Frontal cortex (tissue), 4 donors: Measurements from ENCODE around the gene ARHGEF19. TPM values are rescaled to one million over a fixed set of nuclear protein-coding genes. Genes with fewer than 3 reads are reported as not detected.
A peak's percentile ranks its signal among the peaks of the same experiment; 100 is the strongest.
"Not testable (repeated sequence)": the region's sequence is repeated elsewhere in the genome, so short reads cannot be mapped to it uniquely, and the experiment has no call there.

ENCODE experiments used
- DNase-seq, 2 donors: peaks; one replicate each; pipeline ENCODE4 v3.0.0; 2012; ENCODE audit warnings: low spot score in 2 of 2
- FAIRE-seq: peaks from 2 replicates; lab custom pipeline; 2012; peaks lifted over from hg19 to GRCh38; lab: Jason Lieb, UNC
- total RNA-seq: library from RNA; depleted of rRNA; stranded (reverse); fragments of >200 nt; gene quantifications from one replicate; pipeline ENCODE4 v1.2.3, GENCODE V29; 2014
- donor health status: control.
- donor health status: control.
- donor health status: control.

Gene ARHGEF19
- total RNA-seq, 1 donor from 2014 or later: 1.2 TPM

DNA sequence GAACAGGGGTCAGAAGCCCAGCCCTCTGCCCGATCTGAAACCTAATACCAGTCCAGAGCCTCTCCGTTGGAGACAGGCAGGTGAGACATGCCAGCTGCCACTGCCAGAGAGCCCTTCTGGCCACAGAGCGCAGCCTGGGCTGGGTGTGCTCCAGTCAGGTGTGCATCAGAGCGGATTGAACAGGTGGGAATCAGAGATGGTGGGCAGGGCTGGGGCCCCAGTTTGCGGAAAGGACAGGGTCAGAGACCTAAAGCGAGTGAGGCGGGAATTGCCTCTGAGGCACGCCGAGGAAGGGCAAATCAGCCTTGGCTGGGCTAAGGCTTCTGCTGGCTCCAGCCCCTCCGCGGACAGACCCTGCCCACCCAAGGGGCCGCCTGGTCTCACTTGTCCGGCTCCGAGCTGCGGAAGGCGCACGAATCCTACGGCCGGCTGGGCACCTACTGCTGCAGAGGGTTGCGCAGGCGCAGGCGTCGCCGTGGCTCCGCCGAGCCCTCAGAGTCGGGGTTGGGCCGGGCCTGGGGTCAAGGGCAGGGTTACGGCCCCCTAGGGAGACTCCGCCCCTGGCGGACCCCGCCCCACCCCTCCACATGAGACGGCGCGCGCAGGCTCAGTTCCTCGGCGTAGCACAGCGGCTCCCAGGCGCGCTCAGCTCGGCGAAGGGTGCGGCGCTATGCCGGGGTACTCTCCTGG lies 14.2 kb upstream of the ARHGEF19 start:
- FAIRE-seq: no peak
- peak; percentile 48 to 68 for DNase-seq

DNA sequence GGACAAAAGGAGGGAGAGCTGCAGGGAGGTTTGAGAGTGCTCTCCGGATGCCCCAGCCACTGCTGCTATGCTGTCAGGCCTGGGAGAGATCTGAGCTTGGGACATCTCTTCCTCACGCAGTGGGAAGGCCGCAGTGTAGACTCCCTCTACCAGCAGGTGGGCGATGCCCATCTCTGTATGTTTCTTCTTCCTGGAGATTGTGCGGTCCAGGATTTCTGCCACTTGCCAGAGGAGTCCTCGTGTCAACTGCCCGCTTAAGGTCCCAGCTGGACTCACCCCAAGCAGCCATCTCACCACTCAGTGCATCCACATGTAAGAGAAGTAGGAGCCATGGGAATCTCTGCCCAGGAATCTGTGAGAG lies 13.7 kb upstream of the ARHGEF19 start:
- FAIRE-seq (no peak), DNase-seq (no peak)

DNA sequence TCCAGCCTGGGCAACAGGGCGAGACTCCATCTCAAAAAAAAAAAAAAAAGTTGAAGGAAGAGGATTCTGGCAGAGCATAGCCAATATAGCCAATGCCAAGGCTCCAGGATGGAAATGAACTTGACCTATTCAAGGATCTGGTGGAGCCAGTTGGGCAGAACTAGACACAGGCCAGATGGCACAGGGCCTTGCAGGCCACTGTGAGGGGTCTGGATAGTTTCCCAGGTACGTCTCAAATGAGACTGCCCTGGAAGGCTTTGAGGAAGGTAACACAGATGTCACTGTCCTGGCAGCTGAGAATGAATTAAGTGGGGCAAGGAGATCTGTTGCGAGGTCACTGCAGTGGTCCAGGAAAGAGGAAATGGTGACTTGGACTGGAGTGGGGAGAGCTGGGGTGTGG lies 12.0 kb upstream of the ARHGEF19 start:
- no peak for FAIRE-seq
- DNase-seq: no peak

DNA sequence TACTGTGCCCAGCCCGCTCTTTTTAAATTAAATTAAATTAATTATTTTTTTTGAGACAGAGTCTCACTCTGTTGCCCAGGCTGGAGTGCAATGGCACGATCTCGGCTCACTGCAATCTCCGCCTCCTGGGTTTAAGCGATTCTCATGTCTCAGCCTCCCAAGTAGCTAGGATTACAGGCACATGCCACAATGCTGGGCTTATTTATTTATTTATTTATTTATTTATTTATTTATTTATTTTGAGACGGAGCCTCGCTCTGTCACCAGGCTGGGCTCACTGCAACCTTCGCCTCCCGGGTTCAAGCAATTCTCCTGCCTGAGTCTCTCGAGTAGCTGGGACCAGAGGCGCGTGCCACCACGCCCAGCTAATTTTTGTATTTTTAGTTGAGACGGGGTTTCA lies 10.3 kb upstream of the ARHGEF19 start:
- not testable (repeated sequence) for FAIRE-seq, DNase-seq

DNA sequence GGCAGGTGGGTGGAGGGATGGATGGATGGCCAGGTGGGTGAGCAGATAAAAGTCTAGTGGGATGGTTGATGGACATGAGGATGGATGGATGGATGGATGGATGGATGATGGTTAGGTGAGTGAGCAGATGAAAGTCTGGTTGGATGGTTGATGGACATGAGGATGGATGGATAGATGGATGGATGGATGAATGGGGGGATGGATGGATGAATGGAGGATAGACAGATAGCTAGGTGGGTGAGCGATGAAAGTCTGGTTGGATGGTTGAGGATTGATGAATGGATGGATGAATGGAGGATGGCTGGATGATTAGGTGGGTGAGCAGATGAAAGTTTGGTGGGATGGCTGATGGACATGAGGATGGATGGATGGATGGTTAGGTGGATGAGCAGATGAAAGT lies 9.0 kb upstream of the ARHGEF19 start:
- no peak for DNase-seq
- FAIRE-seq: no peak

DNA sequence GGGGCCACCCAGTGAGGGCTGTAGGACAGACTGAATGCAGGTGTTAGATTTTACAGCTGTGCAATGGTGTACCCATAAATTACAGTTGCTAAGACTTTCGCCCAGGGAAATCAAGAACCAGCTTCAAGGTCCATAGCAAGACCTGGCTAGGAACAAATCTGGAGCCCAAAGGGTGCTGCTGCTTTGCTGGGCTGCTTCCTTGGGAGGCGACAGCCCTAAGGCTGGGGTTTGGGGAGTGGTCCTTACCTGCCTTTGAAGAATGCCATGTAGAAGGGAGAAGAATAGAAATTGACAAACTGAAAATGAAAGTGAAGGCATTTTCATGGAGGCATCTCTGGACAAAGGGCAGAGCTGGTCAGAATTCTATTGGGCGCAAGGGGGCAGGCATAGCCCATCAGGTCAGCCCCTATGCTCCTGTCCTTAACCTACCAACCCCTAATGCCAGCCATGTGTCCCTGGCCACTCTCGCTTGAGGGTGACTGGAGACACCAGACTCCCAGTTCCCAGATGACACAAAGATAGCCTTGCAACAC lies 7.6 kb upstream of the ARHGEF19 start:
- FAIRE-seq (no peak), DNase-seq (no peak)

DNA sequence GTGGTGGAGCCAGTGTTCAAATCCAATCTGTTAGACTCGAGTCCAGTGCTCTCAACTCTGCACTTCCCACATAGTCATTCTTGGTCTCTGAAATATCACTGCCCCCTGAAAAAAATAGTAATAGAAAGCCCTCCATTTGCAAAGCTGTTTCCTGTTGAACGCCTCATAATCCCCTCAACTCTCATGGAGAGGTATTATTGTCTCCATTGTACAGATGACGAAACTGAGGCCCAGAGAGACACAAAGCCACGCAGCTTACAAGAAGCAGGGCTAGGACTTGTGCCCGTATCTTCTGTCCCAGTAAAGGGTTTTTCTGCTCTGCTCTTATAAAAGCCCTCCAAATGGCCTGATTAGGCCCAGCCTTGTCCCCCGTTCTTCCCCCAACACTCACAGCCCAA lies 6.2 kb upstream of the ARHGEF19 start:
- FAIRE-seq: no peak

DNA sequence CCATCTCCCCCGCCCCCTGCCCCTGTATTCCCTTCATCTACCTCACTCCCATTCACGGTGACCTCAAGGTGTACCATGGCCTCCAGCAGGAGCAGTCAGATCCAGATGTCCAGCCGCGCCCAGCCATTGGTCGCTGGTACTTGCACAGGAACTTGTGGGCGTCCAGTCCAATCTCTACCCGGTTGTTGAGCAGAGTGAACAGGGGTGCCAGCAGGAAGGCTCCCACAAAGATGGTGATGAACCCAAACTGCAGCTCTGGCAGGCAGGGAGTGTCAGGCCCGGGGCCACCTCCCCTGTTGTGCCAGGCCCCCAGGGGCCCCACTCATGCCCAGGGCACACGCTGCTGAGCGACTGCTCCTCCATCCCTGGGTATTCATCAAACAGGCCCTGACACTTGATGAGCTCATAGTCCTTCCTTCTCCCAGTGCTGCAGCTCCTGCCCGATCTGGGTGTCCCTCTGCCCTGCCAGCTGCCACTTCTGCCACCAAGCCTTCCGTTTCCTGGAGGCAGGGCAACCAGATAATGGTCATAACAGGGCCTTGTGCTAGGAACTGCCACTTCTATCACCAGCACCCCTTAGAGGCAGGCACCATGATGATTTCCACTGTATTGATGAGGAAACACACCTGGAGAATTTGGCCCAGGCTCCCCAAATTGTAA lies 5.7 kb upstream of the ARHGEF19 start:
- no peak for DNase-seq
- no peak for FAIRE-seq

More for the DNA sequence above, 6.2 kb upstream of the ARHGEF19 start:
- DNase-seq: no peak

DNA sequence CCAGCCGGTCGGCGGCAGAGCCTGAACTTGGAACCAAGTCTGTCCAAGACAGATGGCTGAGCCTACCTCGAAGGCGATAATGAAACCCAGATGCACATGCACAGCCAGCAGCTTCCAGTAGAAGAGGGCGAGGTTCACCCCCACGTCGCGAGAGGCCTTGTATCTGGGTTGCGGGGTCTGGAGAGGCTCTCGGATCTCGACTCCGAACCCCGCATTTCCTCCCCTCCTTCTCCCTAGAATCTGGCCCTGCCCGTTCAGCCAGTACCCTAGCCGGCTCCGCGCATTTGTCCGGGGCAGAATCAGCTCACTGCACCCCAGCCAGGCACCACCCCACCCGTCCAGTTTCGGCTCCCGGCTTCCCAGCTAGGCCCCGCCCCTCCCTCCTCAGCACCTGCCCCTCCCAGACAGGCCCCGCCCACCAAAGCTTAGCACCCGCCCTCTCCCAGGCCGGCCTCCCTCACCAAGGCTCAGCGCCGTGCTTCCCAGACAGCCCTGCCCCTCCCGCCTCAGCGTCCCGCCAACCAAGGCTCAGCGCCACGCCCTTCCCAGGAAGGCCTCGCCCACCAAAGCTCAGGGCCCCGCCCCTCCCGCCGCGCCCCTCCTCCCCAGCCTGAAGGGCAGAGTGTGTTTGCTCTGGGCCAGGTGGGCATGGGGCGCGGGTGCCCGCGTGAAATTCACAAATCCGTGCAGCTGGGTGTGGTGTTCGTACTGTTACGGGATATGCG lies 4.8 kb upstream of the ARHGEF19 start:
- FAIRE-seq (no peak), DNase-seq (peak; percentile 81 to 98)

DNA sequence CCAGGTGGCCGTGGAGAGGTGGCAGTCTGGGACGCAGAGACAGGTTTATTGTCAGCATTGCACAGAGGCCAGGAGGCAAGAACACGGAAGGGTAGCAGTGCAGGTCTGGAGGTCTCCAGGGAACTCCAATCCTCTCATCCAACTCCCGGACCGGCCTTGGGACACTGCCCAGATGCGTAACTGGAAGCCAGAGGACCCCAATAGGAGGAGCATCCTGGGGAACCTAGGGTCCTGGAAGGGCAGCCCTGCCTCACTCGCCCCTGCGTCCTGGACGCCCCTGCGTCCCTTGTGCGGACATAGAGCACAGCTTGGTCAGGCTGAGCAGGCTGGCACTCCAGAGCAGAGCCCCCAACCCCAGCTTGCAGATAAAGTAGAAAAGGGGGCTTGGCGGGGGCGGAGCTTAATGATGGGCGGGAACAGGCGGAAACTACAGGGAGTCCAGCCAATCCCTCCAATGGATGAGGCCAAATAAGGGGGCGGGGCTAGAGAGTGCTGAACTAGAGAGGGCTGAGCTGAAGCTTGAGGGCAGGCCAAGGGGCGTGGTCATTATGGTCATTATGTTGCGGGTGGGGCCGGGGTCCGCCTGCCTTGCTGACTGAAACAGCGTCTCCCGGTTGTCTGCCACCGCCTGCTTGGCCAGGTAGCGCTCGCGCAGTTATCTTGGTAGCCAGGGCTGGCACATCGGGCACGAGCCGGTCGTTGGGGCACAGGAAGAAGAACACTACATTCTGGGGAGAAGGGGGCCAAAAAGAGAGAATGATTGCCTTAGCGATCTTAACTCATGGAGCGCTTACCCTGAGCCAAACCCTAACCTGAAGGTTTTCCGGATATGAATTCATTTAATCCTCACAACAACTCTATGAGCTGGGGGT lies 3.7 kb upstream of the ARHGEF19 start:
- DNase-seq (peak in 1 of 2 donors; percentile 72), FAIRE-seq (no peak)

DNA sequence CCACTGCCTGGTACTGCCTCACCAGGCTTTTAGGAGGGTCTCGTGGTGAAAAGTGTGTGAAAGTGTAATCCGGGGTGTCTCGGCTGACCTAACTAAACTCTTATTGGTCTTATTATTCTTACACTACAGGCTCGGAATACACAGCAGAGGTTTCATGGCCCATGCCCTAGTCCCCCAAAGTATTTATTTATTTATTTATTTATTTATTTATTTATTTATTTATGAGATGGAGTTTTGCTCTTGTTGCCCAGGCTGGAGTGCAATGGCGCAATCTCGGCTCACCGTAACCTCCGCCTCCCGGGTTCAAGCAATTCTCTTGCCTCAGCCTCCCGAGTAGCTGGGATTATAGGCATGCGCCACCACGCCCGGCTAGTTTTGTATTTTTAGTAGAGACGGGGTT lies 2.8 kb upstream of the ARHGEF19 start:
- FAIRE-seq, DNase-seq: not testable (repeated sequence)

DNA sequence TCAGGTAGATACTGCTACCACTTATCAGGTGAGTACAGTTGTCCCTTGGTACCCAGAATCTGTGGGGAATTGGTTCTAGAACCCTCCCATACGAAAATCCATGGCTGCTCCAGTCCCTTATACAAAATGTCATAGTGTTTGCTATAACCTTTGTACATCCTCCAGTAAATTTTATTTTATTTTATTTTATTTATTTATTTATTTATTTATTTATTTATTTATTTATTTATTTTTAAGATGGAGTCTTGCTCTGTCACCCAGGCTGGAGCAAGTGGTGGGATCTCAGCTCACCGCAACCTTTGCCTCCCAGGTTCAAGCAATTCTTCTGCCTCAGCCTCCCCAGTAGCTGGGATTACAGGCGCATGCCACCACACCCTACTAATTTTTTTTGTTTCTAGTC lies 1.1 kb upstream of the ARHGEF19 start:
- not testable (repeated sequence) for DNase-seq, FAIRE-seq

DNA sequence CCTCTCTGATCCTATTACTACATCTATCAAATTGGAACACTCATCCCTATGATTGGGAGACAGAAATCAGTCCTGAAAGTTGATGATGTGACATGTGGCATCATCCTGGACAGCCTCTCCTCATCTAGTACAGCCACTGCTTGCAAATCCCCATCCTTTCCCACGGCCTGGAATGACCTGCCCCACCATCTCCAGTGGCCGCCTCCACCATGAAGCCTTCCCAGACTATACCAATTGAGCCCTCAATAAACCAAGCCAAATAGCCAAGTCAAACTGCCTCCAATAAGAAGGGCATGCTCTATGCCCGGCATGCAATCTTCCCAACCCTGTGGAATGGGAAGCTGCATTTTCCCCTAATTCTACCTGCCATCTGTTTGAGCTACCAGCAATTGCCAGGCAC lies 561 bp upstream of the ARHGEF19 start:
- no peak for FAIRE-seq
- no peak for DNase-seq

DNA sequence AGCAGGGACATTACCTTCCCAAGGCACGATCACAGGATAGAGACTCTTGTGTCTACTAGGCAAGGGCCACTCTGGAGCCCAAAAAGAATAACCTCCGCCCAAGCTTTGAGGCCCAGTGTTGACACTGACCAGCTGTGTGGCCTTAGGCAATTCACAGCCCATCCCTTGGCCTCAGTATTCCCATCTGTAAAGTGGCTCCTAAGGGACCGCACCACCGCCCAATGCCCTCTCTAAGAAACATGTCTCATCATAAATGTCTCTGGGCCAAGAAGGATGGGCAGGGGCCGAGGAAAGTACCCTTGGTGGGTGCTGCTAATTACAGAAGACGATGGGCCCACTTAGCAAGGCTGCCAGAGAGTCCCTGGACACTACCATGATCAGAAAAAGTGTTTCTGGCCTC lies 628 bp downstream of the ARHGEF19 start:
- DNase-seq: no peak
- no peak for FAIRE-seq

DNA sequence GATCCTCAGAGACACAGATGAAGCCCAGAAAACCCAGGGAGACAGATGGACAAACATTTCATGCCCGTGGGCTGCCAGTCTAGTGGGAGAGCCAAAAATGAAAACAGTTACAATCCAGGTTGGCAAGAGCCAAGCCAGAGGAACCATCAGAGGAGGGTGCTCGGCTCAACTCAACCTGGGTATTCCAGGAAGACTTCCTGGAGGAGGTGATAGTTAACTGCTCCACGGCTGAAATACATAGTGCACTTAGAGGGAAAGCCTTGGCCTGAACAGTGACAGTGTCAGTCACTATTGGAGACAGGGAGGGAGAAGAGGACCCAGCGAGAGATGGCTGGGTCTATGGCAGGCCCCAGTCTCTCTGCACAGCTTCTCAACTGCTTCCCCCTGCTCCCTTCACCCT lies 1.9 kb downstream of the ARHGEF19 start:
- DNase-seq (no peak), FAIRE-seq (no peak)

DNA sequence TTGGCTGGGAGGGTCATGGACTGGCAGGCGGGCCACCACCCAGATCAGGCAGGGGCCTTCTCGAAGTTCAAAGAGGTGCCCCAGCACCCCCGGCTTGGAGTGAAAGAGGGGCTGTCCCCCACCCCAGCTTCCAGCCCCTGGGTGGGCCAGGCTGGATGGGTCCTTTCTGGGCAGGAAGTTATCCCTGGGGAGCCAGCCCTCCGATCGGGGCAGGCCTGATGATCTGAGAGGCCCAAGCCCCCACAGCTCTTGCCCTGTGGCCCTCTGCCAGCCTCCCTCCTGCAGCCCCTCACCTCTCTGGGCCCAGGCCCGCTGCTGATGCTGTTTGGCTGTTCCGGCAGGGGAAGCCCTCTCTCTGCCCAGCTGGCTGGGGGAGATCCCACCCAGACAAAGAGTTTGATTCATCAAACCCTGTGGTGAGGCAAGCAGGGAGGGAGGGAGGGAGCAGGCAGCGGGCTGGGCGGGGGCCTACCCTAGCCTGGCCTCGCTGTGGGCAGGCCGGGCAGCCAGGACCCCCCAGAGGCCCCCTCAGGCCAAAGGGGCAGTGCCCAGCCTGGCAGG lies 2.5 kb downstream of the ARHGEF19 start:
- FAIRE-seq: no peak
- DNase-seq: peak in 1 of 2 donors; percentile 52

DNA sequence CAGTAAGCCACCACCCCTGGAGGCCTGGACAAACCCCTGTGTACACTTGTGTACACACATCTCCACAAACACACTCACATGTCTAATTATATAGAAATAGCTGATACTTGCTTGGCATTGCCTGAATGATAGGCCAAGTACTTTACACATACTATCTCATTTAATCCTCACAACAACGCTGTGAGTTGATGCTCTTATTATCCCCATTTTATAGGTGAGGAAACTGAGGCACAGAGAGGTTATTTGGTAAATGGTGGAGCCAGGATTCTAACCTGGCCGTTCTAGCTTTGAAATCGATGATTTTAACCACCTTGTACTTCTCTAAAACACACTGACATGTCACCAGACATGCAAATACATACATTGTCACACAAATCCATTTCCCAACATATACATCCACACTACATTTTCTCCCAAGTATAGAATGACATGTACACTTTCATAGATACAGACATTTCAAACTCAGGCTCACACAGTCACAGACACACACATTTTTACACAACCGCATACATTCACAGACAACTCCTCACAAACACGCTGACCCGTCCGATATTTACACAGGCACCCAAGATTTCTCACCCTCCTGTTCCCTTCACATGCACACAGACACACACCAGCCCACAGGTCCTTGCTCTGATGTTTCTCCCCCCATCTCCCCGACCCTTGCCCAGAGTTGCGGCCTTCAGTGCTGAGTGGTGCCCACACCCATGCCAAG lies 3.2 kb downstream of the ARHGEF19 start:
- no peak for FAIRE-seq
- no peak for DNase-seq

DNA sequence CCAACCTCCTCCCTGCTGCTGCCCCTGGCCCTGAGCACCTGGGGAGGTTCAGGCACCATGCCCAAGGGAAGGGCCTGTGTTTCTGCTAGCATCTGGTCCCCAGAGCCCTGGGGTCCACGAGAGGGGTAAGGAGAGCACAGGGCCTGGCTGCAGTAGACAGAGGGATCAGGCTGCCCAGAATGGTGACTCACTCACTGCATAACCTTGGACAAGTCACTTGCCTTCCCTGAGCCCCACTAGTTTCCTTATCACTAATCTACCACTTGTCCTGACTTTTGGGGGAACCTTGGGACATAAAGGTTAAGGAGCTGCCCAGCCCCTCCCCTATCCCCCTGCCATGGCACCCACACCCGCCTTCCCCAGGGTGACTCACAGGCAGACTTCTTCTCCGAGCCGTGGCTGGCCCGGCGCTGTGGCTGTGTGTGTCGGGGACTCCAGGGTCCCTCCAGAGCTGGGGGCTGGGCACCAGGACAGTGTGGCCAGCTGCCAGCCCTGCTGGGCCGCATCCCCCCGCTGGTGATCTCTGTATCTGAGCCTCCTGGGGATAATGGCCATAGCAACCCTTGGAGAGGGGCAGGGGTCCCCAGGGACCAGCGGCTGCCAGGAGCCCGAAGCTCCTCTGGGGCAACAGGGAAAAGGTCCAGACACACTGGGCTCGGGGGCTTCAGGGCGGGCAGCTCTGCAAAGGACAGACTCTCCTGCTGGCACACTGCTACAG lies 4.0 kb downstream of the ARHGEF19 start:
- DNase-seq (no peak), FAIRE-seq (no peak)
